Measurements from ENCODE around the gene GXYLT2.
A peak's percentile ranks its signal among the peaks of the same experiment; 100 is the strongest.
"Not testable (repeated sequence)": the region's sequence is repeated elsewhere in the genome, so short reads cannot be mapped to it uniquely, and the experiment has no call there.

Gene GXYLT2

GRCh38 chr3:72924055-72924454 is 36.2 kb downstream of the GXYLT2 start:
- intact Hi-C loops (cut with DNase I): no loop called here
- DNase-seq: no peak

GRCh38 chr3:72928781-72929735 is 41.2 kb downstream of the GXYLT2 start:
- intact Hi-C loops (cut with DNase I); DNase-seq: not testable (repeated sequence)

- no peak for DNase-seq
- intact Hi-C loops (cut with DNase I): no loop called here
These were observed 42.9 kb downstream of the GXYLT2 start for GRCh38 chr3:72930754-72931153.

GRCh38 chr3:72932416-72932815 is 44.6 kb downstream of the GXYLT2 start:
- intact Hi-C loops (cut with DNase I): no loop called here

GRCh38 chr3:72938471-72939265 is 50.8 kb downstream of the GXYLT2 start:
- intact Hi-C loops (cut with DNase I): loop anchor here (1.0 to 5.0 kb wide), 4 partner anchors 46 to 134 kb away; partner anchors contain the start of gene PPP4R2
- DNase-seq: peak in 1 of 10 donors; percentile 7

More at GRCh38 chr3:72932416-72932815, 44.6 kb downstream of the GXYLT2 start:
- no peak for DNase-seq

GRCh38 chr3:72941245-72941644 is 53.4 kb downstream of the GXYLT2 start:
- no peak for DNase-seq
- intact Hi-C loops (cut with DNase I): no loop called here

GRCh38 chr3:72942427-72942826 is 54.6 kb downstream of the GXYLT2 start:
- no peak for DNase-seq
- intact Hi-C loops (cut with DNase I): no loop called here

GRCh38 chr3:72944696-72945095 is 56.9 kb downstream of the GXYLT2 start:
- intact Hi-C loops (cut with DNase I): no loop called here
- no peak for DNase-seq

GRCh38 chr3:72947715-72948490 is 60.1 kb downstream of the GXYLT2 start:
- intact Hi-C loops (cut with DNase I): no loop called here
- DNase-seq: no peak

GRCh38 chr3:72949016-72949415 is 61.2 kb downstream of the GXYLT2 start:
- intact Hi-C loops (cut with DNase I): no loop called here
- no peak for DNase-seq

- DNase-seq: no peak
- intact Hi-C loops (cut with DNase I): no loop called here
These were observed 62.5 kb downstream of the GXYLT2 start for GRCh38 chr3:72950372-72950771.

GRCh38 chr3:72950801-72951200 is 63.0 kb downstream of the GXYLT2 start:
- intact Hi-C loops (cut with DNase I): no loop called here

GRCh38 chr3:72951259-72951722 is 63.4 kb downstream of the GXYLT2 start:
- intact Hi-C loops (cut with DNase I): no loop called here
- DNase-seq: no peak

More at GRCh38 chr3:72950801-72951200, 63.0 kb downstream of the GXYLT2 start:
- DNase-seq: peak in 1 of 10 donors; percentile 44

GRCh38 chr3:72953325-72953956 is 65.6 kb downstream of the GXYLT2 start:
- intact Hi-C loops (cut with DNase I): no loop called here
- DNase-seq: no peak

GRCh38 chr3:72957297-72957696 is 69.5 kb downstream of the GXYLT2 start:
- intact Hi-C loops (cut with DNase I): loop anchor here (5.0 kb wide), 1 partner anchor 40 kb away; the partner anchor contains the start of gene PPP4R2
- DNase-seq: peak; percentile 47 to 97 (median 74)

- intact Hi-C loops (cut with DNase I): loop anchor here (5.0 kb wide), 1 partner anchor 38 kb away; the partner anchor contains the start of gene PPP4R2
- DNase-seq: no peak
These were observed 71.5 kb downstream of the GXYLT2 start for GRCh38 chr3:72959336-72959735.

GRCh38 chr3:72960812-72961518 is 73.1 kb downstream of the GXYLT2 start:
- peak in 1 of 10 donors; percentile 26 for DNase-seq
- intact Hi-C loops (cut with DNase I): no loop called here

GRCh38 chr3:72961752-72962151 is 73.9 kb downstream of the GXYLT2 start:
- intact Hi-C loops (cut with DNase I): no loop called here
- DNase-seq: no peak

- no peak for DNase-seq
- intact Hi-C loops (cut with DNase I): no loop called here
These were observed 74.5 kb downstream of the GXYLT2 start for GRCh38 chr3:72962317-72962716.
